T-helper 17 cell (primary cell): ENCODE data around the gene RPP25. TPM values are rescaled to one million over a fixed set of nuclear protein-coding genes. Genes with fewer than 3 reads are reported as not detected.

ENCODE experiments used
- total RNA-seq, 4 donors: library from RNA in 2 of 4; stranded (reverse) in 2 of 4; gene quantifications; one replicate each; pipeline ENCODE4 v1.2.3 and lab custom pipeline; 2022 to 2026

RPP25 gene
- total RNA-seq, 2 donors from 2014 or later: 0.99 to 1.3 TPM

Other genes with a start within 250 kb of the RPP25 start
- under 1 TPM in 1 of 2 donors, not detected in 1; 0.13 TPM for gene CYP1A1, start 231.2 kb downstream of the RPP25 start, total RNA-seq
- gene CYP1A2, start 207.9 kb downstream of the RPP25 start, total RNA-seq: not detected
- gene CSK, start 174.7 kb downstream of the RPP25 start, total RNA-seq: 100 to 1,000 TPM; 188 to 208 TPM
- under 1 TPM; 0.82 to 0.91 TPM for gene LMAN1L, start 143.9 kb downstream of the RPP25 start, total RNA-seq
- under 1 TPM in 1 of 2 donors, not detected in 1; 0.20 TPM for gene CPLX3, start 130.1 kb downstream of the RPP25 start, total RNA-seq
- 10 to 100 TPM; 44.6 to 49.0 TPM for gene ULK3, start 113.6 kb downstream of the RPP25 start, total RNA-seq
- gene SCAMP2, start 83.4 kb downstream of the RPP25 start, total RNA-seq: 10 to 100 TPM; 84.1 to 86.8 TPM
- 10 to 100 TPM; 25.4 to 38.2 TPM for gene MPI, start 66.7 kb downstream of the RPP25 start, total RNA-seq
- gene FAM219B, start 49.9 kb downstream of the RPP25 start, total RNA-seq: 10 to 100 TPM; 47.8 to 65.7 TPM
- 10 to 100 TPM; 56.1 to 72.9 TPM for gene COX5A, start 18.7 kb downstream of the RPP25 start, total RNA-seq
- 1 to 10 TPM; 3.9 to 4.3 TPM for gene SCAMP5, start 38.8 kb upstream of the RPP25 start, total RNA-seq
- gene PPCDC, start 66.8 kb upstream of the RPP25 start, total RNA-seq: 1 to 10 TPM; 8.9 to 9.5 TPM
- gene C15orf39, start 245.1 kb upstream of the RPP25 start, total RNA-seq: 10 to 100 TPM; 30.7 to 45.6 TPM